ENCODE results near the gene LCA5L.
"Not testable (repeated sequence)": the region's sequence is repeated elsewhere in the genome, so short reads cannot be mapped to it uniquely, and the experiment has no call there.

The LCA5L gene

DNA sequence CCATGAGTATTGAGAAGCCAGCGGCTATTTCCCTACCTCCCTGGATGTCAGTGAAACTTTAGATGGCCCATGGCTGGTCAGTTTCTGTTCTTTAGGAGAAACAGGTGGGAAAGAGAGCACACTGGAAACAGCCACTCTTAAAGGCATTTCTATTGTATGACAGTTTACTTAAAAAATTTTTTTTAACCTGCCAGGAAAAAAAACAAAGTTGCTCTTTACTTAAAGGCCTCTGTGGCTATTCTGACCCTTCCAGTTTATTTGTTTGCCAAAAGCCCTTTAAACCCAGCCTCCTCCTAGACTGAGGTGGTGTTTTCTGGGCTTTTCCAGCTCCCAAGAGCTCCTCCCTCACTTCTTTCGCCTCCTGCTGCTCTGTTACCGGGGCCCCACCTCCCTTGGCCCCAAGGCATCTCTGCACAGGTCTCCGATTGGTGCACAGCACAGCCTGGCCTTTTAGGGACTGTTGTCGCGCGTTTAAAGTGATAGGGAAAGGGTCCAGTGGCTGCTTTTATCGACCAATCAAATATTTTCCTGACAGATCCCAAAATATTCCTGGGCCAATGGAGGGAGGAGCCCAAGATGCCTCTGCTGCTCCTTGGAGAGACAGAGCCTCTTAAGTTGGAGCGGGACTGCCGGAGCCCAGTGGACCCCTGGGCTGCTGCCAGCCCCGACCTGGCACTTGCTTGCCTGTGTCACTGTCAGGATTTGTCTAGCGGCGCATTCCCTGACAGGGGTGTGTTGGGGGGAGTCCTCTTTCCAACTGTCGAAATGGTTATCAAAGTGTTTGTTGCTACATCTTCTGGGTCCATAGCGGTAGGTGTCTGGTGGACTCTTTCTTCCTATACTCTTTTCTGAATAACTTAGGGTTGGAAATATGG is 6.0 kb upstream of the LCA5L start, which contains the start of gene SH3BGR:
SH3BGR (plus strand) TSS at position 639 of the 875 bp plus-strand sequence; CDS start at position 766, 127 bp downstream.
- DNase-seq, result no peak

DNA sequence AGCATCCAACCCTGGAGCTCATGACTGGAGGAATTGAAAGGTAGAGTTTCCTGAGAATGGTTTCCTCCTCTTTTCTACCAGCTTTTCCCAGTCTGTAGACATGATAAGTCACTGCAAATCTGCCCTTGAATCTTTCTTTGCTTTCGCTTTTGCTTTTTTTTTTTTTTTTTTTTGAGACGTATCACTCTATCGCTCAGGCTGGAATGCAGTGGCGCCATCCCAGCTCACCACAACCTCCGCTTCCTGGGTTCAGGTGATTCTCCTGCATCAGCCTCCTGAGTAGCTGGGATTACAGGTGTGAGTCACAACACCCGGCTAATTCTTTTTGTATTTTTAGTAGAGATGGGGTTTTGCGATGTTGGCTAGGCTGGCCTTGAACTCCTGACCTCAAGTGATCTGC is 1.7 kb upstream of the LCA5L start:
- no peak for DNase-seq

DNA sequence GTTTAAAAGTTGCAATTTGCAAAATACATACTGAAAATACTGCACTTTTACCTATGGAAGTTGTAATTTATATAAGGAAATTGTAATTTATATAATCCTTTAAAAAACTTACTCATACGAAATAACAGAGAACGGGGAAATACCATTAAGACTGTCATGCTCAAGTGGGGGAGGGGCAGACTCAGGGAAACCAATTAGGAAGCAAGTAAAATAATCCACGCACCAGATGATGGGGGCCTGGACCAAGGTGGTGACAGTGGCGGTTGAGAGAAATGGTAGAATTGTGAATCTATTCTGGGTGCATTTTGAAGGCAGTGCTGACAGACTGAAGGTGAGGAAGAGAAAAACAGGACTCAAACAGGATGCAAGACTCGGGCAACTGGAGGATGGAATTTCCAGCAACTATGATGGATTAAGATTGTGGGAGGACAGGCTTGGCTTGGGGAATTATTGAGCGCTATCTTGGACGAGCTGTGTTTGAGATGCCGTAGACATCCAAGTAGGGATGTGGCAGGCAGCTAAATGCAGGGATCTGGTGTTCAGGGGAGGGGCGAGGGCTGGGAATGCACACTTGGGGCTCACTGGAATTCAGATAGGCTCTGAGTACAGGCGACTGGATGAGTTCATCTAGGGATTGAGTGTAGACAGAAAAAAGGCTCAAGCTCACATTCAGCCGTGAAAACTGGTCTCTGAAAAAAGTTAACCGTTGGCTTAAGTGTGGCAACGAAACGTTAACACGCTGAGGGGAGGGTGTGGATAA is 977 bp downstream of the LCA5L start:
- no peak for DNase-seq

DNA sequence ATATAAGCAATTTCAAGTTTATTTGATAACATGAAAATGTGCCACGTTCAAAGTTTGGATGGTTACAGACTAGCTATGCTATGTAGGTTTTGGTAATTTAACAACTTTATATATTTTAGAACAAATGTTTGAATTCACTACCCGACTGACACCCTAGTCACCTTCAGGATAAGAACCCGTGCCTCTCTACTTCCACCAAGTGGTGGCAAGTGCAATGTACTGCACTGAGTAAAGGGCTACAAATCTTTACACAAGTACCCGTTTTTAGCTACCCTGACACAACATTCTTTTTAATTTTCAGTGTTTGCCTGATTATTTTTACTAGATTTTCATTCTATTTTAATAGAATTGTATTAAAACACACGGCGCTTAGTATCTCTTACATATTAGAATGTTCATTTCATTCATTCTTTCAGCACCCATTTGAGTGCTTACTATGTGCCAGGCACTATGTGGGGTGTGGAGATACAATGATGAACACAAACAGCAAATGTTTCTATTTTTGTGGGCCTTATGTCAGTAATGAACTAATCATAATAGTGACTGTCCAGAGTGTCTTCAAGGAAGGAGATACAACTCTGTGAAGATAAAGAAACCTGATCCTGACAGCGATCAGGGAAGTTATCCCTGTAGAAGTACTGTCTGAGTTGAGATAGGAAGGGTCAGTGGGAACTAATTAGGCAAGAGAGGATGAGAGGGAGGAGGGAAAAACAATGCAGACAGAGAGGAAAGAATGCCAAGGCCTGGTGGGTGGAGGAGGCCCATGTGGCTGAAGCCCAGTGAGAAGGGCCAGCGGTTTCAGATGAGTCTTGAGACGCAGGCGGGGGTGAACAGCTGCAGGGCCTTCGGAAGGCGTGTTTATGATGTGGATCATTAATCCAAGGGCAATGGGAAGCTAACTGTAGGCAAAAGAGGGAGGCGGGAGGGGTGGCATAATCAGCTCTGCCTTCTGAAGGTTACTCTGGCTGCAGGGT is 3.8 kb downstream of the LCA5L start:
- DNase-seq, result peak; percentile 40 to 48

DNA sequence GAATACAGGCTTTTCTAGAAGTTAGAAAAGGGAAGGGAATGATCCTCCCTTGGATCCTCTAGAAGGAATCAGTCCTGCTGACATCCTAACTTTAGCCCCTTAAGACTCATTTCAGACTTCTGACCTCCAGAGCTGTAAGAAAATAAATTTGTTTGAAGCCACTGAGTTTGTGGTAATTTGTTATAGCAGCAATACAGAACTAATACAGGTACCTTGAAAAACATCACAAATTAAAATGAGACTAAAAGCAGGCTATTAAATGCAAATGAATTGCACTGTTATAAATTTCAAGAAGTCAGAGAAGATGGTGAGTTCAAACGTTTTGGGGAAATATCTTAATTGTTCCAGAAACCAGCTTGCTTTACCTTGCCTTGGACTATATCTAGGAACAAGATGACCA is 6.3 kb downstream of the LCA5L start:
- no peak for DNase-seq

DNA sequence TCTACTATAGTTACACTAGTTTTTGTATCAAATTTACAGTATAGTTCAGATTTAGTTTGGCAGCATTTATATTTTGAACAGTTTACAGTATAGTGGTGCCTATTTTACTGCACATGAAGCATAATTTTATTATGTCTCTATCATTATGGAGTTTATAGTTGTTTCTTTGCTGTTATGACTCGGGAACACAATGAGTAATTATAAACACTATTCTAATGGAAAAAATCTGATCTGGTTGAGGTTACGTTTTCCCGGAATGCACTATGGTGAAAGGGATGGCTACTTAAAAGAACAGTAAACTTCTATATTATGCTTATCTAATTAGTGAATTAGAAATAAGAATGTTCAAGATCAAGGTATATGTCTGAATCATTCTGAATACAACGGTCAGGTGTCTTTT is 10.6 kb downstream of the LCA5L start:
- DNase-seq, result no peak

DNA sequence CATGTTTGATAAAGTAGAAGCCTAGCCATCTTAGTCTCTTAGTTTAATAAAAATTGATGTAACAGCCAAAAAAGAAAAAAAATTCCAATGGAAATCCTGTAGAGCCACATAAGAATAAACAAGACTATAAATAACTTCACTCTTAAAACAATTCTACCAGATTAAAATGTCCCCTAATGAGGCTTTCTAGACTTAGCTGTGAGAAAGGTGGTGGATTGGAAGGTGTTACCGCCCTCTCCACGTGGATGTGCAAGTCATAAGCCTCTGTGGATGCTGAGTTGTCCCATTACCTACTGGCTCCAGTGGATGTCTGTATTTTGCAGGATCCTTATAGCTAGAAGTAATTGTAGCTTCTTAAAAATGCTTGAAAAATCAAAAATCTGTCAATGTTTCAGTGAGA is 14.6 kb downstream of the LCA5L start:
- DNase-seq, result no peak

DNA sequence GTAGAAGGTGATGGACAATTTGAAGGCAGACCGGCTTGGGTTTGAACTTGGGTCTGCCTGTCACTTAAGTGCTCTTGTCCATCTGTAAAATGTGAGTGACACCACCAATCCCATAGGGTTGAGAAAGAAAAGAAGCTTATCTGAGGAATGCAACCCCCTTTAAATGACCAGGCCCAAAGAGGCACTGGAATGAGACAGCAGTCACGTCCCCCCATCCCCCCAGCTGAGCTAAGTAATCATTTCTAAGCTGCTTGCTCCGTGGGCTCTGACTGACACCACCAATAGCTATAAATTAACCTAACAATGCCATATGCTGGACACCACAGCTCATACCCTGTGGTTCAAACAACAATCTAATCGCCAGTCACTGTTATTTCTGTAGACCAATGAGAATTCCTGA is 15.1 kb downstream of the LCA5L start:
- DNase-seq, result no peak

DNA sequence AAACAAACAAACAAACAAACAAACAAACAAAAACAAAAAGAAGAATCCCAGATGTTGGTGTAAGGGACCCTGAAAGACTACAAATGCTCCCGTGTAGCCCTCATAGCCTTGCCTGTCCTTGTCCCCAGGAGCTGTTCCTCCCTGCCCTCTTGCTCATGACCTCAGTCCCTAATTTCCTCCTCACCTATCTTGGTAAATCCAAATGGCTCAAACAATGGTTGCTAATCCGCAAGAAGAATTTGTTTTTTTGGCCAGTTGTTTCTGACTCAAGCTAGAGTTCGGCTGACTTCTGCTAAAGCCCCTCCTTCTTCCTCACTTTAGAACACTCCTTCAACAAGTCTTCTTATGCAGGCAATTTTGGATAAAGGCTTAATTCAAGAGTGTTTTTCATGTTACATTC is 15.6 kb downstream of the LCA5L start:
- DNase-seq, result no peak

DNA sequence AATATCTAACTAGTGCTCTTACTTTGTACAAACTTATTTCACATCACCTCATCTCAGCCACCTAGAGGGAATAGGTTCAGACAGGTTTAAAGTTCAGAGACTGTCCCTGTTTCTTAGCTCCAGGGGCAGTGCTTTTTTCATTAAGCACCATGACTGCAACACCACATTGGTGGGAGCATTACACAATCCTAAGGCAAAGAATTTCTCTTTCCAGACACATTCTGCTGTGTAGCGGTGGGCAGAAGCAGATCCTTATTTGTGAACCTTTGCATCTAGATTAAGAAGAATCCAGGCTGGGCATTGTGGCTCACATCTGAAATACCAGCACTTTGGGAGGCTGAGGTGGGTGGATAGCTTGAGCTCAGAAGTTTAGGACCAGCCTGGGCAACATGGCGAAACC is 16.1 kb downstream of the LCA5L start:
- DNase-seq, result no peak

DNA sequence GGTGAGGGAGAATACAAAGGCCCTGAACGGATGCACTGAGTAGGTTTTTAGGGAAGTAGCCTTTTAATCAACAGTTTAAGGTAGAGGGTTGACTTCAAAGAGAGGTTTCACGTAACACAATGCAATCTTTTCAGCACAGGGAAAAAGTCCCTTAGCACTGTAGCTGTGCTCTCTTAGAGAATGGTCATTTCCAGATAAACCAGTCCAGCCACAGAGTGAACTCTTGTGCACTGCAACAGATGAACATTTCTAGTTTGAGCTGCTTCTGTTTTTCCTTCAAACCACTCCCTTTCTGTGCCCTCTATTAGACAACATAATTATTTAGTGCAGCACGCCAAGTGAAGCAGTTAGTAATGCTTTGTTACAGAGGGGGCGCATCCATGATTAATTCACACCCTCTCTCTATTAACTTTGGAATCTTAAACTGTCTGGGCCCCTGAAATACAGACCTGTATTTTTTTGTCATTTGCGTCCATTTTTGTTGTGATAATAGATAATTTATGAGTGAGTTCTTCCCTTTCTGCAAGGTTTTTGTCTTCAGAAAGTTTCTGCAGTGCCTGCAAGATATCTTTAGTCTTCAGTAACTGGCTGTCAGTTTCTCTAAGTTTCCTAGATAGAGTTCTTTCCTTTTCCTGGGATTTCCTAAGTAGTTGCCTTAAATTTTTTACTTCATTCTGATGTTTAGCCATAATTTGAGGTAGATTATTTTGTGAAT is 22.9 kb downstream of the LCA5L start:
- DNase-seq, result no peak

DNA sequence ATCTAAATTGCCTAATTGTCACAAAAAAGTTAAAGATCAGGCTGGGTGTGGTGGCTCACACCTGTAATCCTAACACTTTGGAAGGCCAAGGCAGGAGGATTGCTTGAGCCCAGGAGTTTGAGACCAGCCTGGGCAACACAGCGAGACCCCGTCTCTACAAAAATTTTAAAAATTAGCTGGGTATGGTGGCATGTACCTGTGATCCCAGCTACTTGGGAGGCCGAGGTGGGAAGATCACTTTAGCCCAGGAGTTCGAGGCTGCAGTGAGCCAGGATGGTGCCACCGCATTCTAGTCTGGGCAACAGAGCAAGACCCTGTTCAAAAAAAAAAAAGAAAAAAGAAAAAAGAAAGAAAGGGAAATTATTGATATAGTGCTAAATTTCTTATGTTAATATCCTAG is 26.4 kb downstream of the LCA5L start:
- not testable (repeated sequence) for DNase-seq

DNA sequence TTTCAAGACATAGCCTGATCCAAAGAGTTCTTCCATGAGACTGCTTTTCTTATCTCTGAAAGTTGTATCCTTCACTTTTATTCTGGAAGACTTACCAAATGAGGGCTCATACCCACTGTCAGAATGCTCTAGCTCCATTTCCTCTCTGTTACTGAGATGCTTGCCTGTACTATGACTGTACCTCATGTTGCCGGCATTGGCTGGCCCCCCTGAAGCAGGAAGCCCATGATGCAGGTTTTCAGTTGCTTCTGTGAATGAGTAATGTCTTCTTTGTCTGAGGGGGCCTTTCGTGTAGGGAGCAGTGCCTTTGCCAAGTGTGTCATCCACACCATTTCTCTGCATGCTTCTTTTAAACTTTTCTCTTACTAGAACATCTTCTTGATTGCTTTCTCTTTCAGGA is 39.5 kb downstream of the LCA5L start:
- no peak for DNase-seq

DNA sequence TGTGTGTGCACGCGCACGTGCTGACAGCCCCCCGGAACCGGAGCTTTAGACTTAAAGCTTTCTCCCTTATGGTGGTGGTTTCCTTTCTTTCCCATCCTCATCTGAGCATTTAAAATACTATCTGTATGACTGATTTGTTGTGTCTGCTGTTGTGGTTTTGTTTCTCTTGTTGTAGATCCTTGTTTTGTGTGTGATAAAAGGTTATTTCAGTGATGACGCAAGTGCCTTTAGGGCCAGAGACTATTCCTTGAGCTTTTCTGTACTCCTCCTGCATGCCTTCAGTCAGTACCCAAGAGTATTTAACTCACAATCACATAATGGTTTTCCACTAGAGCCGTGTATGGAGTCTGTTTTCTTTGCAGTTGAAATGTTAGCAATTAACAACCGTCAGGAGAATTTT is 45.4 kb downstream of the LCA5L start:
- DNase-seq, result no peak

DNA sequence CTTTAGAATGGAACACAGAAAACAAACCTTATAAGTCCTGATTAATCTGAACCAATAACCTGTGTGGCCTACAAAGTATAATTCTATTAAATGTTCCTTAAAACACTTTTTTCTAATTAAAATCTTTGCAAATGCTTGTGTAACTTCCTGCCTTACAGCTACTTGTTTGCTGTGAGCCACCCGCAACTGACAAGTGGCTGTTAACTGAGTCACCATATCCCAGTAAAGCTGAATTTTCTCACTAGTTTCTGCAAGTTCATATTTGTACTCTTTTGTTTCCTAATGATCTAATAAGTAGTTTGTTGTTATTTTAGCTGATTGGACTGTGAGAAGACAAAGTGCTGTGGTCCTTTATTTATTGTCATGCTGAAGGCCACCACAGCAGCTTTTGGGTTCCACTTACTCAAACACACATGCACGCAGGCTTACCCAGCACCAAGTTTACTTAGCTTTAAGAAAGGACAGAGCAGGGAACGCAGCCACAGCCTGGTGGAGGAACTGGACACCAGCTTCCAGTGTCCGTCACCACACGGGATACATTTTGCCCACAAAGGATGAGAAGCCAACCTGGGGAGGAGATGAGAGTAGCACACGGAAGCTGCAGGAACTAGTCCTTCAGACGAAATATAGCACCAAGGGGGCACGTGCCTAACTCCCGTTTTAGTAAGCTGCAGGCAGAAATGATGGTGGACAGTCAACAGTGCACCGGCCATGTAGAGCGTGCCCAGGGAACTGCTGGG is 47.8 kb downstream of the LCA5L start:
- DNase-seq, result no peak

DNA sequence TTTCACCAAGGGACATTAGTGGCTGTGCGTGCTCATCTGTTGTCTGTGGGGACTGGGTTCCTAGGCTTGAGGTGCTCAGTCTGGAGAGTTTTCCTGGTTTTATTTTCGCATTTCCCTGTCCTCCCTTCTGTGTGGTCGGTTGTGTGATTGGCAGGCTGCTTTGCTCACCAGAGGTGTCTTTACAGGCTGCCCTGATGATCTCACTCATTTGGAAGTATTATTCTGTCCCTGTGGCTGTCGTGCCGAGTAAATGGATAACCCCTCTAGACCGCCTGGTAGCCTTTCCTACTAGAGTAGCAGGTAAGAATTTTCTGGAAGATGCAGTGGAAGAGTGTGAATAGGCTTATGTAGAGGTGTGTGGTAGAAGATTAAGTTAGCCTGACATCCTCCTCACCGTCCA is 52.6 kb downstream of the LCA5L start:
- DNase-seq, result no peak

DNA sequence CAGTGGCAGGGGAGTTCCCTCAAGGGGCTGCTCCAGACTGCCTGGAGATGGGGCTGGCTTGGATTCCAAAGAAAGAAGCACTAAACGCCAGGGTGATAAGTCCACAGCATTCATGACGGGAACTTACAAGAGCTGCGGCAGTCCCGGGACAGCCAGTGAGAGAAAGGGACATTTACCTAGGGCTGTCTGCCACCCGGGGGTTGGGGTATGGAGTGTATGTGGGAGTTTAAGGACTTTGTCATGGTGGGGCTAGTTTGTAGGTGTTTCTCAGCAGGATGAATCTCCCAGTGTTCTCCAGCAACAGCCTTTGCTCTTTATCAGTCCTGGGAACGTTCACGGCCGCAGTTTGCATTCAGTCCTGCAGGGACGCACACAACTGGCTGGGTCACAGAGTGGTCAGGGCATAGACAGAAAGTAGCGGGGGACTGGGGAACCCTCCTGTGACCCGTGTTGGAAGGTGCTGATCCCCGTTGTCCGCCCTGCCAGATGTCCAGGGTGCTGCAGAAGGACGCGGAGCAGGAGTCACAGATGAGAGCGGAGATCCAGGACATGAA is 55.3 kb downstream of the LCA5L start:
- no peak for DNase-seq

DNA sequence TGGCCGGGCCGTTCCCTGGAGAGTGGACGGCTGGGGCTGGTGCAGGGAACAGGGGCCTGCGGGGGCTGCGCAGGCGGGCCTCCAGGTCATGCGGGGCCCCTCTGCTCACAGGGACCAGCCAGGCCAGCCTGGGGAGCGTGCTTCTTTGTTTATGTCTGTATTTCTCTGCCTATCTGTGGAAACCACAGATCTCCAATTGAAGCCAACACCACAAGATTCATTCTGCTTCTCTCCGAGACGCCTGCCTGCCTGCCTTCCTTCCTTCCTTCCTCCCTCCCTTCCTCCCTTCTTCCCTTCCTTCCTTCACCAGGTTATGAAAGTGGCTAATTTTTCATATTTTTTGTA is 56.8 kb downstream of the LCA5L start:
- no peak for DNase-seq

DNA sequence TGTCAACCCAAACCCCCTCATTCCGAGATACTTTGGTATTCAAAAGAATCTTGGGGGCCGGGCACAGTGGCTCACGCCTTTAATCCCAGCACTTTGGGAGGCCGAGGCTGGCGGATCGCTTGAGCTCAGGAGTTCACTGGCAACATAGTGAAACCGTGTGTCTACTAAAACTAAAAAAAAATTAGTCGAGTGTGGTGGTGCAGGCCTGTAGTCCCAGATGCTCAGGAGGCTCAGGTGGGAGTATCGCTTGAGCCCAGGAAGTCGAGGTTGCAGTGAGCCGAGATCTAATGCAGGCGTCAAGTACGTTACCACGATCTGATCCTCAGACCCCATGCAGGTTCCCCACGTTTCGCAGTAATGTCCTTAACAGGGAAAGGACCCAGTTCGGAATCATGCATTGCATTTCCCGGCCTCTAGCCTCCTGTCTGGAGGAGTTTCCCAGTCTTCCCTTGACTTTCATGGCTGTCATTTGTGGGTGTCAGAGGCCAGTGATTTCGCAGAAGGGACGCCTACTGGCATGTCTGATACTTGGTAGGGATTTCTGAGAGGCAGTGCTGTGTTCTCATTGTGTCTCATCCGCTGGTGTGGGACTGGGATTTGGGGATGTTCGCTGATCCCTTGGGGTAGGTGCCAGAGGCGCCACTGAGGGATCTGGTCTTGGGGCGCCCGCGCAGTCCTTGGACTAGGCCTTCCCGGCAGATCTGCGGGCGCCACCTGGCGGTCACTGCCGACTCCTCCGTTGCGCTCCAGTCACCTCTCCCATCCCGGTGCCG is 57.4 kb downstream of the LCA5L start:
- peak; percentile 85 to 86 for DNase-seq

DNA sequence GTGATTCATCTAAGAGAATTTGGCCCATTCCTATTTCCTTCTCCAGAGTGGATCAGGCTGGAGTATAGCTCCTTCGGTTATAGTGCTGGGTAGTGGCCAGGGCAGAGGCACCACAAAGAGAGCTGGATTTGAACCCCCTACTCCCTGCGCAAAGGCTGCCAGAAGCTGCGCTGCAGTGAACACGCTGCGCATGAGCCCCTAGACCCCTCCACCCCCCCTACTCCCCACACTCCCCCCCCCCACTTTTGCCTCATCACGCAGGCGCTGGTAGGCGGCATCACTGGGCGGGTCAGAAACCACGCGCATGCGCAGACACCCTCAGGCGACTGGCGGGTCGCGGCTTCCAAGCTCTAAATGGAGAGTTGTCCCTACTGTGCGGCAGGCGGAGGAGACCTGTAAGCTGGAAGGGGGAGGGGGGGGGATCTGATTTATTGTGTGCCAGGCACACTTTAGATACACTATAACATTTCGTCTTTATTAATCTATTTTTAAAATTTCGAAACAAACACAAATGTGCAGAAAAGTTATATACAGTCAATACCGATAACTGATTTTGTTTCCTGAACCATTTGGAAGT is 58.0 kb downstream of the LCA5L start:
- DNase-seq, result peak; percentile 91 to 93
